ENCODE measurements around the gene METRNL.

Gene METRNL

GRCh38 chr17:83057793-83058265 lies 21.6 kb upstream of the METRNL start:
- no peaks in the 10 kb centered on the region for H3K9me3 ChIP-seq (ENCODE audit: control insufficient read depth, low read length)
- H3K9ac ChIP-seq = no peak overlapping the region
- H3K27me3 ChIP-seq (ENCODE audit: control insufficient read depth, insufficient read depth, low read length) = no peaks in the 10 kb centered on the region
- H3K4me3 ChIP-seq (ENCODE audit: low read depth, low read length) = no peak overlapping the region
- no peak overlapping the region for H3K27ac ChIP-seq
- H3K4me1 ChIP-seq = no peaks in the 10 kb centered on the region
- no peak overlapping the region for H2AFZ ChIP-seq
- H3K79me2 ChIP-seq = no peaks in the 10 kb centered on the region
- H3K4me2 ChIP-seq (ENCODE audit: low read length) = no peak overlapping the region
- no peak for TF ChIP-seq CTCF (IDR thresholded peaks at IDR 0.05)
- H3K36me3 ChIP-seq (ENCODE audit: control insufficient read depth, insufficient read depth, low read length) = no peaks in the 10 kb centered on the region

GRCh38 chr17:83058266-83058798 lies 21.1 kb upstream of the METRNL start:
- Histone ChIP-seq H3K27ac (no peak overlapping the region), H3K4me3 (ENCODE audit: low read depth, low read length) (no peak overlapping the region), H2AFZ (no peak overlapping the region), H3K9me3 (ENCODE audit: control insufficient read depth, low read length) (no peaks in the 10 kb centered on the region), H3K79me2 (no peaks in the 10 kb centered on the region), H3K9ac (no peak overlapping the region), H3K4me1 (no peaks in the 10 kb centered on the region), H3K27me3 (ENCODE audit: control insufficient read depth, insufficient read depth, low read length) (no peaks in the 10 kb centered on the region), H3K36me3 (ENCODE audit: control insufficient read depth, insufficient read depth, low read length) (no peaks in the 10 kb centered on the region), H3K4me2 (ENCODE audit: low read length) (no peak overlapping the region)
- TF ChIP-seq CTCF (IDR thresholded peaks at IDR 0.05) = no peak

DNA sequence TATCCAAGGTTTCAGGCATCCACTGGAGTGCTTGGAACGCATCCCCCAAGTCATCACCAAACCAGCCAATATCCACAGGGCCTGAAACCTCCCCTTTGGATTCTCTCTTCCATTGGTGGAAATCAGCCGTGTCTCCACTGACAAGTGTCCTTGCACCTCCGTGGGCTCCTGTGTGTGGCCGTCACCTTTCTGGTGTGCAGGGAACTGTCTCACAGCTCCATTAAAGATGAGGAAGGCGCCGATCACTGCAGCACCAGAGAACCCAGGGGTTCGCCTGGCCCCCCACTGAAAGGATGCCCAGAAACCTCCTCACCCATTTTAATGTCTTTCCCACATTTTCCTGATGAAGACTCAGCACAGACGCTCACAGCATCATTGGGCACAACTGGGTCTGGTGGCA lies 17.8 kb upstream of the METRNL start:
- Histone ChIP-seq H3K9me3 (ENCODE audit: control insufficient read depth, low read length) (no peaks in the 10 kb centered on the region), H3K36me3 (ENCODE audit: control insufficient read depth, insufficient read depth, low read length) (no peaks in the 10 kb centered on the region), H3K4me3 (ENCODE audit: low read depth, low read length) (no peak overlapping the region), H2AFZ (no peak overlapping the region), H3K27me3 (ENCODE audit: control insufficient read depth, insufficient read depth, low read length) (no peaks in the 10 kb centered on the region), H3K27ac (no peak overlapping the region), H3K4me1 (peaks cover 3% of the 10 kb centered on the region), H3K4me2 (ENCODE audit: low read length) (no peak overlapping the region), H3K9ac (no peak overlapping the region), H3K79me2 (no peaks in the 10 kb centered on the region)
- TF ChIP-seq CTCF (IDR thresholded peaks at IDR 0.05) = no peak

DNA sequence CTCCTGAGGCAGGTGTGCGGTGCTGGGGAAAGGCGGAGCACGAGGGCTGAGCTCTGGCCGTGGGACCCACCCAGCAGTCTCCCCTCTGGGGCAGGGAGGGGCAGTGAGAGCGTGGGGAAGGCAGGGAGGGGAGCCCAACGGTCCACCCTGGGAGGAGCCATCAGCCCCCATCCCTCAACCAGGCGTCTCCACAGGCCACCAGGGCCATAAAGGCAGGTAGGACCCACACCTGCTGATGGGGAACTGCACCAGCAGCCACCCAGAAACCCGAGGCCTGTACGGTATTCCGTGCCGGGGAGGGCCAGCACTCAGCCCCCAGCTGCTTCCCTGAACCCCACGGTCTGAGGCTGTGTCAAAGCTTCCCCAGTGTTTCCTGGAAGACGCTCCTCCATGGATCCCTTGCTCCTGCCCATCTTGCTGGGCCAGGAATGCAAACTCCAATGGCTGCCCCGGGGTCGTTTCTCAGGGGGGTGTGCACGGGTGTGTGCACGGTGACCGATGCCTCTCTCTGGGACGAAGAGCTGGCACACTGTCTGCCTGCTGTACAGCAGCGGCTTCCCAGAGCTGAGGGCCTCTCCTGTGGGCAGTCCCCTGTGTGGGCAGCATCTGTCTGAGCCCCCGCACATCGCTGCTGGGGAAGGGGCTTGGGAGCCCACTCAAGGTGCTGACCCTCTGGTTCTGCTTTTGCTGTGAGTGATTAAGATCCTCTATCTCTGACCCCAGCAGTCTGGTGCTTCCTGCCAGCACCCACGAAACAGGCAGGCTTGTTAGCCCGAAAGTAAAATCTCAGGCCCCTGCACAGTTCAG lies 17.2 kb upstream of the METRNL start:
- H3K4me1 ChIP-seq = peaks cover 3% of the 10 kb centered on the region
- H3K9me3 ChIP-seq (ENCODE audit: control insufficient read depth, low read length) = no peaks in the 10 kb centered on the region
- H3K9ac ChIP-seq = no peak overlapping the region
- no peaks in the 10 kb centered on the region for H3K27me3 ChIP-seq (ENCODE audit: control insufficient read depth, insufficient read depth, low read length)
- no peak overlapping the region for H3K4me2 ChIP-seq (ENCODE audit: low read length)
- no peak overlapping the region for H3K4me3 ChIP-seq (ENCODE audit: low read depth, low read length)
- no peak for TF ChIP-seq CTCF (IDR thresholded peaks at IDR 0.05)
- H3K27ac ChIP-seq = no peak overlapping the region
- H3K79me2 ChIP-seq = no peaks in the 10 kb centered on the region
- H2AFZ ChIP-seq = no peak overlapping the region
- no peaks in the 10 kb centered on the region for H3K36me3 ChIP-seq (ENCODE audit: control insufficient read depth, insufficient read depth, low read length)
